Measurements from ENCODE around the gene CMTR1.

Gene CMTR1

DNA sequence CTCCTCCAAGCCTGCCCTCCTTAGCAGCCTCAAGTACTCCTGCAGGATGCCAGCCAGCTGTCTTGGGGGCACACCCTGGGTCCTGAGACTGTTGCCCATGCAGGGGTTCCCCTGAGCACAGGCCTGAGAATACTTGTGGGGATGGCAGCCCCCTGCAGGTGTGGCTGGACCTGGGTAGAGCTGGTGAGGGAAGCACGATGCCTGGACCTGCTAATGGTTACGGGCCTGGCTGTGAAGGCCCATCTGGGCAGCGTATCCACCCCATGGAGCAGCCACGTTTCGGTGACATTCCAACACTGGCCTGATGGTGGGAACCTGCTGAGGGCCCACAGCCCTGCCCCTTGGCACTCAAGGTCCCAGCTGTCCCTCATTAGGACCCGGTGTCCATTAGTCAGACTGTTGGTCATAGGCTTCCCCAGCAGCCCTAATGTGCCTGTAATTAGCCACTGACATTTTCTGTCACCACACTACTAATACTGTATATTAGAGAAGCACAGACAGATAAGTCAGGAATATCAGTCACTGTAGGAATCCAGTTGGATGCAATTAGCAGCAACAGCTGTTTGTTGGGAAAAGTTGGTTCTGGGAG lies 46.3 kb downstream of the CMTR1 start:
- DNase-seq, result no peak

DNA sequence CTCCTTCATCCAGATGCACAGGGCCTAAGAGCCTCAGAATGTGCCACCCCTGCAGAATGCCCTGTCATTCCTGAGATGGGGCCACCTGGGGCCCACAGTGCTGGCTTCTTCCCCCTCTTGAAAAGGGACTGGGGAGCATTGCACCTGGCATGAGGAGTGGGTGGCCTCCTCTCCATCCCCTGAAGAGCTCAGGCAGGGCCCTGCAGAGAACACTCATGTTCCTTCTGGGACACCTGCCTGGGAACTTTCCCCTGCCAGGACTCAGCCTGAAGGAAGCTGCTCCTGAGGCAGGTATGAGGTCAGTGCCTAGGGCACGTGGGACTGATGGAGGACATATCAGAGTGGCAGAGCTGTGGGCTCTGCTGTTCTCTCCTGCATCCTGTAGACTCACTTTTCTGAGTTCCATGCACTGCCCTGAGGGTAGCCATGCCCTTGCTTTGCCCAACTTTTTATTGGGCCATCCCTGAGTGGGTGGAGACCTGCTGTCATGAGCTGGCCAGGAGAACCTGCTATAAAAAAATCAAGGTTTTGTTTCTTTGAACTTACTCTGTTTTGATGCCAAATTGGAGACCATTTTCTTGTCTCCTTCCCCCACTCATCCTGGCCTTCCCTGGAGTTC lies 47.2 kb downstream of the CMTR1 start:
- peak; percentile 52 for DNase-seq

DNA sequence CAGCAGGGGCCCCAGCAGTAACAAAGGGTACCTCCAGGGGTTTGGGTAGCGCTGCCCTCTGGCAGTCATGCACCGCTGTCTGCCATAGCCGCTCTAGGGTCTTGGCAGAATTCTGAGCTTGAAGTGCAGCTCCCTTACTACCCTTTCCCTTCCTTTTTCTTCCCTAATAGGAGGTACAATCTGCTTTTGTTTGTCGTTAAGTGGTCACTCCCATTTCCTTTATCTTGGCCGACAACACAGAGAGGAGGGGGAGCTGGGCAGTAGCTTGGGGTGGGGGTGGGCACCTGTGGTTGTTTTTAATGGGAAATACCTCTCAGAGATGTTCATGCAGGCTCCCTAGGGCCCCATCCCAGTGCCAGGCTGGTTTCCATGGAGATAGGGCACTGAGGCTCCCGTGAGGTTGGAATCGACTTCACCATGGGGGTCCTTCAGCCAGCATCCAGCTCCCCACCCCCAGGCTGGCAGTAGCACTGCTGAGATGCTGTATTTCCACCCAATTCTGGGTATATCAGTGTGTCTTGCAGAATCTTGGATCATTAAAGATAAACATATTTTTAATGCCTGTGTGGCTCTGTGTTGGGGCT lies 48.0 kb downstream of the CMTR1 start:
- no peak for DNase-seq

DNA sequence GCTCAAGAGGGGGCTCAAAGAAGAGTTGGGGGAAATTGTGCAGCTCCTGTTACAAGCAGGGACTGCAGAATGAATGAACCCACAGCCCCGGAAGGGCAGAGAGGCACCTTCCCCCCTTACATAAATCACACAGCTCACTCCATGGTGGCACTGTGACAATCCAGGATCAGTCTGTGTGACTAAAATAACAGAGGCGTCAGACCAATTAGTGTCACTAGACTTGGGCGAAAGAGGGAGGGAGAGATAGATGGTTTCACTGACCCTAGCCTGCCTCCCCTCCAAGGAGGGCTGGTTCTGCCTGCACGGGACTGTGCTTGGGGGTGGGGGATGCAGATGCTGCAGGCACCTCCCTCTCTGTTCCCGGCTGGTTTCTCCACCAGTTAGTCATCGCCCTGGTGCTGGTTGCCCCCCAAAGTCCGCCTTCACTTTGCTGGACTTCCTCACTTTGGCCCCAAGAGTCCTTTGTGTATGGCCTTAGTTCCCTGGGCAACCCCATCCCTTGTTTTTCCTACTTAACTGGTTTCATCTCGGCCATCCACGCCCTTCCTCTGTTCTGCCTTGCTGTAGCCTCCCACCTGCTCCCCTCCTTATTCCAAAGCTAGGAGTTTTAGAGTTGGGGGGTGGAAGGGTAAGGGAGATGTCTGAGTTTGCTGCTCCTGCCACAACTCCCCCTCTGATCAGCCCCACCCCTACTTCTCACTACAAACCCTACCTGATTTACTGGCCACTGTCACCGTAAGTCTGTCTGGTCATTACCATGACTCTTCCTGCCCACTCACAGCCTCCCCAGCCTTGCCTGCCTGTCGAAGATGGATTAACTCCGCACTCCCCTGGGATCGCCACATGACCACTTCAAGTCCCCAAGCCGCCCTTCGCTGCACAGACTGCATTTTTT lies 48.9 kb downstream of the CMTR1 start:
- peak; percentile 53 for DNase-seq

DNA sequence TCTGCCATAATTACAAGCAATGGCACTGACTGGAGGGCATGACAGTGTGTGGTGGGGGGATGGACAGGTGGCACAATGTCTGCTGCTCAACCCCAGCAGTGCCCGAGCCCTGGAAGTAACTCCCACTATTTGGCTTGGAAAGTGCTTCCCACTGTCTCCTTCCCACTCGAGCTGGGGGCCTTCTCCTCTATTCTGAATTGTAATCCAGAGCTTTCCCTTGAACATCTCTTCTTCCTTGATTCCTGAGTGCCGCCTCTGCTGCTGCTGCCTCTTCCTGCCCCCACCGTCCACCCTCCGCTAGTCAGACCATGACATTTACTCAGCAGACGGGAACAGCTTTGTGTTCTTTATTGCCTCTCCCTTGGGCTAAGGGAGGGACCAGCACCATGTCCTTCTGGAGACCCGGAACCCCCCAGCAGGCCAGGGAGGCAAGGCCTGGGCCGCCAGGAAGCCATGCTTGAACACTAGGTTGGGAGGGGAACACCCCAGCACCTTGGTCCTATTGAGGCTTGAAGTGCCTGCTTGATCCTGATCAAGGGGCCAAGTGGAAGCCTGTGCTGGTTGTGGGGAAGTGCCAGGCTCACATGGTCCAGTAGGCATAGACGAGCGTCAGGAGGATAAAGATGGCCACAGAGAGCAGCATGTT lies 49.7 kb downstream of the CMTR1 start:
- peak; percentile 54 for DNase-seq

DNA sequence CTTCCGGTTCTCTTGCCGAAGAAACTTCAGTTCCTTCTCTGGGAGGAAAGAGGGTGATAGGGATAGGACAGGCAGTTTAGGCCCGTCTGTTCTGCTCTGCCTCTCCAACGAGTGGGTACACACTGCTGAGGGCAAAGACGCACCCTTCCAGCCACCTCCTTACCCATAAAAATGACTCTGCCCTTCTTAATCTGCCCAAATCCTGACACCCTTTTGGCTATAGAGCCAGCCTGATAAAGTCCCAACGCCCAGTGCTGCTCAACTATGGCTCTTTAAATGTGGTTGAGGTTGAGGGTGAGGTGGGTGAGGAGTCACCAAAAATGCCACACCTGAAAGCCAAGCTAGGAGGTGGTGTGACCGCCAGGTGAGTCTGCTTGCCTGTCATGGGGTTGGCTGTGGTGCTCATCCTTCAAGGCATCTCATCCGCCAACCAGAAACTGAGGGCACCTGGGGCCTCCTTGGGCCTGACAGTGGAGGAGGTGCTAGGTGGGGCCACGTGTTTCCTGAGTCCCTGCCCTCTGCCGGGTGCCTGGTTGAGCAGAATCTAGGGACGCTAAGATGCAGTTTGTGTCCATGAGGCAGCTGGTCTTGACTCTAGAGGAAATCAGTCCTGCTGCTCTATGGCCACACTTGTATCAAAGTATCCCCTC lies 50.4 kb downstream of the CMTR1 start:
- DNase-seq, result peak; percentile 56

DNA sequence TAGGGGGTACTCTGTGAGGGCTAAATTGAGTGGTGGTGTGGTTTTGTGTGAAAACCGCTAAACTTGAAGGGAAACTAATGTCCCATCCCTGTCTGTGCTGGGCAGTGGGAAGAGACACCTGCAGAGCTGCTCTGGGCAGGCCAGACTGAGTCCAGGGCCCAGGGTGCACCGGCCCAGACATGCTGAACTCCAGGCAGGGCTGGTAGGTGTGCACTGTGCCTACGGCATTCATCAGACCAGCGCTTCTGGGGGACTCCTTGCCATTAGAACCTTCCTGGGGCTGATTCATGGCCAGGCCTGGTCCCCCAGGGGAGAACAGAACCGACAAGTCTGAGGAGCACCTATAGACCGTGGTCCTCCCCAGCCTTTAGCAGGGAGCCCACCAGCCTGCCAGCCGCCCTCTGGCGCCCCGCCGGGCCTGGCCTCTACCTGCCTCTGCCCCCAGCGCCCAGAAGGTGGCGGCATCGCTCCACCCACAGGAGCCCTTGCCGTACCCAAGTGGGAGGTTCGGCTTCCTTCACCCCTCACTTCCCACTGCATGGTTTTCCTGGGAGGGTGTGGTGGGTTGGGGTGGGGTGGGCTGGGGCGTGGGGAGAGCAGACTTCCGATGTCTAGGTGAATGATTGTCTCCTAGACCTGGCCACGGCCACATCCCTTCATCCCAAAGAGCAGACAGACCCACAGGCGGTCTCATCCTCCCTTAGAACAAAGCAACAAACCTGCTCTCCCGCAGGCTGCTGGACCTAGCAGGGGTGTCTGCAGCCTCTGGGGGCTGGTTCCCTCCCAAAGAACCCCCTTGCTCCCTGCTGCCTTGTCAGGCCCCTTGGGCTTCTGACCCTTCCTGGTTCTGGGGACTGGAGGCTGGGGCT lies 51.1 kb downstream of the CMTR1 start:
- peak; percentile 92 for DNase-seq

DNA sequence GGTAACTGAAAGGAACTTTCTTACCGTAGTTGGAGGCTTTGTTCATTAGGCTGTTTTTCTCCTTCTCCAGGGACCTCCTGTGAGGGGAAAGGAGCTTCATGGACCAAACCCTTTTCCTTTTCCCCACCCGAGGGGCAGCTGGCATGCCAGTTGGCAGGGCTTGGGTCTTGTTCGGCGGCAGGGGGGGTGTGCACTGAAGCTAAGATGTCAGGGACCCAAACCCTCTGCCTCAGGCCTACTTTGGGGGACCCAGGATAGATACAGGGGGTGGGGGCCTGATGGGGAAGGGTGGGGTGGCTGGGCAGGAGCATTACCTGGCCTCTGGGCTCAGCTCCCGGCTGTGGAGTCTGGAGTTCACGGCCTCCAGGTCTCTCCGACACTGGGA lies 51.8 kb downstream of the CMTR1 start:
- peak; percentile 57 for DNase-seq

DNA sequence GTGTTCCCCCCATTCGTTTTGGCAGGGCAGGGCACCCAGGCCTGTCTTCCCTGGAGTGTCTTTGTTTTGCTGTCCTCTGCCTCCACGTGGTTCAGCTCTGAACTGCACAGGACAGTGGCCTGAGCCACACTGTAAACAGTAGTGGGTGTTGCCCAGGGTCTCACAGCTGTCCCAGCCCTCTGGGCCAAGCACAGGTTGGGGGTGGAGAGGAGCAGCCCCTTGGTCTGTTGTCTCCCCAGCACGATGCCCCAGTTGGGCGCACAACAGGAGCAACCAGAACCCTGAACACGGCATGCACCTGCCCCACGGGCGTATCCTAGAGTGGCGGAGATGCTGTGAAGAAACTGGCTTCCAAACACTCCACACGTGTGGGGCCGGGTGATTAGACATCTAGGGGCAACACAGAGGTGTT lies 52.3 kb downstream of the CMTR1 start:
- DNase-seq, result no peak

DNA sequence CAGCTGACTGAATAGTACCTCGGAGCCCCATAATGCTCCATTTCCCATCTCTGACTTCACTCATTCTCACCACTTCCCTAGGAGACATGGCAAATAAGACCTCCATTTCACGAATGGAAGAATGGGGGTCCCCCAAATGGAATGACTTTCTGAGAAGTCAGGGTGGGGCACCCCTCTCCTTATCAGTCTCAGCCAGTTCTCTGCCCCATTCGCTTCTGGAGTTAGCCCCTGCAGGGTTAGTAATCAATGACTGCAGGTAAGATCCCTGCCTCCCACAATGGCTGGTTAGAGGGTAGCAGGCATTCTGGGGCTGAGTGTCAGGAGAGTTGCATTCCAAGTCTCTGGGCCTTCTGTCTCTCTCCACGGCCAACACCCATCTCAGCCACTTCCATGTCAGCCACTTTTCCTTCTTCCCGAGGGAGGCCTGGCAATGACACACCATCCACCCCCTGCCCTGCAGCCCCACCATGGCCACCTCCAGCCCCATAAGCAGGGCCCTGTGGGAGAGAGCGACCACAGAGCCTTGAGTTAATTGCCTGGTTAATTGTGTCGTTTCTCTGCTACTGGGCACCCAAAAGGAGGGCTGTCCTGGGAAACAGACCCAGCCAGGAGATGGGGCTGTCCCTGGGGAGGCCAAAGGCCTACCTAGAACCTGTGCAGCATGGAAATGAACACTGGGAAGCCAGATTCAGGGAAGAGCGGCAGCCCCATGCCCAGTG lies 53.3 kb downstream of the CMTR1 start:
- peak; percentile 51 for DNase-seq

DNA sequence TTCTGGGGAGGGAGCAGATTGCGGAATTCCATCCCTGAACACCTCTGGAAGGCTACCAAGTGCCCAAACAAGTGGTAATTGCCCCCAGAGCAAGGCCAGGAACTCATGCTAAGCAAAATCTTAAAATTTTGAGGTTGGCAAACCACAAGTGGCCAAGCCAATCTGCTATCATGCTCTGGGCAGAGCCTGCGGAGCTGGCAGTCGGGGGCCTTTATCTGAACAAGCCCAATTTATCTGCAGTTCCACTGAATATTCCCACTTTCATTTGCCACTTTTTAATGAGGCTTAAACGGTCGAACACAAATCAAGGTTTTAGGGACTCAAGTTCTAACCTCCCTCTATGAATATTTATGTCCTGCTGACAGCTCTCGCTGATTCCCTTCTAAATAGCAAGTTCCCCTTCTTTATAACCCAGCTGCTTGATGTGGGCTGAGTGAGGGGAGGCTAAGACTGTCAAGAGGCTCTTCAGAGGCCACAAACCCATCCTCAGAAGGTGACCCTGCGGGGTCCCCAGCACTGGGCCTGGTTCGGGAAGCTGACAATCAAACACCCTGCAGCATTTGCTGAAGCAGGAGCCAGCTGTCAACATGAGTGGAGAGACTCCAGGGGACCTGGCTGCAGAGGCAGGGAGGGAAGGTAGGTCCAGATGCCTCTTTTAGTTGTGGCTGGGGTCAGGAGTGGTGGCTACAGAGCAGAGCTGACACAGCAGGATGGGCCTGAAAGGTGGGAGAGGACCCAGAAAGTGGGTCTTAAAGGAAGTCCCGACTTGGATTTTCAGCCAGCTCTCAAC lies 54.8 kb downstream of the CMTR1 start:
- DNase-seq, result no peak

DNA sequence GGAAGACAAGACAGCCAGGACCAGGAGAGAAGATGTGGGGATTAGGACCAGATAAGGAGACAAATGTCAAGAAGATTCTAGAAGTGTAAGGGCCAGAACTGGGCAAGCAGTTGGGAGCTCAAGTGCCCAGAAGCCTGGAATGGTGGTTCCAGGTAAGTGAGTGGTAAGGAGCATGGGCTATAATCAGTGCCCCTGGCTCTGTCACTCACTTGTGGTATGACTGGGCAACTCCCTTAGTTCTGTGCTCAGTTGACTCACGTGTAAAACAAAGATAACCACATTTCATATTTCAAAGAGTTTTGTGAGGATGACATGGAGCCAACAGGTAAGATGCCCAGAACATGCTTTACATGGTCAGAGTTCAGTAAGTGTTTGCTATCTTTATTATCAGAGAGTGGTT lies 55.5 kb downstream of the CMTR1 start:
- no peak for DNase-seq

DNA sequence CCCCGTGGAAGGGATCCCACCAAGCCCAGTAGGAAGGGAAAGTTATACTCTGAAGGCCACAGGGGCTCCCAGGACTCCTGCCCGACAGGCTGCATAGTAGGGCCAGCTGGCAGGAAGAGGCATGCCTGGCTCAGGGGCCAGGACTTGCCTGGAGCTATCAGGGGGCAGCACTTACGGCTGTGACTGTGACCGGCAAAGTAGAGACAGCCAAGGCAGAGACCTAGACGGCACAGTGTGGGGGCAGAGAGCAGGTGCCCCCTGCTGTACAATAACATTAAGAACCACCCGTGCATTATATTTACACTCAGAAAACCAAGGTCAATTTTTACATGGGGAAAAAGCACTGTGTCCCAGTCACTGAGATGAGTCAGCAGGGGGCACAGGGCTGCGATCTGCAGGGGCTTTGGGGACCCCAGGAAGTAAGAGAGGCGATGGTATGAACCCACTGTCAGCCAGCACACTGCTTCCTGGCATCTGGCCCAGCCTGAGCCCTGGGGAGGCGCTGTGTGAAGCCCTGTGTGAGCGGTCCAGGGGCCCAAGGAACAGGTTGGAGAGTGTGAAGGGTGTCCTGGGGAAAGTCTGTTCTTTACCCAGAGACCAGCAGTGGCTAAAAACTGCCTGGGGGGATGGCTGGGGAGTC lies 56.8 kb downstream of the CMTR1 start:
- DNase-seq, result peak; percentile 76

DNA sequence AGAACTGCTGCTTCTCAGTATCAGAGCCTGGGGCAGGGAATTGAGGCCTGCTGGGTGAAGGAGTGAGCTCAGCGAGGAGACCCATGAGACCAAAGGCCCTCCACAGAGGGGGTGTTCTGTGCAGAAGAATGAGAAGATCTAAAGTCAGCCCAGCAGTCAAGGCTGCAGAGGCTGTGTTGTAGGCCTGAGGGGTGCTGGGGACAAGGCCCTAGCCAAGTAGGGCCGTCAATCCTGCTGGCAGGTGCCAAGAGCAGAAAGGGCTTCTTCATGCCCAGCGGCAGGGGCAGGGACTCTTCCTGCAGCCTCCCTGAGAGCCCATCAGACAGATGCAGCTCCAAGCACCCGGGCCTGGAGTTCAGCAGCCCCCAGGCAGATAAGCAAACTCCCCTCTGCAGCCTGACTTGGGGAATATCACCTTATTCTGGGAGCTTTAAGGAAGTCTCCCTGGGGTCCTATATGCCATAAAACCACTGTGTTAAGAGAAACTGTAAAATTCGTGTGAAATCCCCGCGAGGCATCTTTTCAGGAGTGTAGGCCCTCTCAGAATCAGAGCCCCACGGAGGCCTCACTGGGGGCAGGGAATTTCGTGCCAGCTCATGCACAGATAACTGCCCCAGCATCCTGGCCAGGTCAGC lies 57.6 kb downstream of the CMTR1 start:
- DNase-seq, result no peak

DNA sequence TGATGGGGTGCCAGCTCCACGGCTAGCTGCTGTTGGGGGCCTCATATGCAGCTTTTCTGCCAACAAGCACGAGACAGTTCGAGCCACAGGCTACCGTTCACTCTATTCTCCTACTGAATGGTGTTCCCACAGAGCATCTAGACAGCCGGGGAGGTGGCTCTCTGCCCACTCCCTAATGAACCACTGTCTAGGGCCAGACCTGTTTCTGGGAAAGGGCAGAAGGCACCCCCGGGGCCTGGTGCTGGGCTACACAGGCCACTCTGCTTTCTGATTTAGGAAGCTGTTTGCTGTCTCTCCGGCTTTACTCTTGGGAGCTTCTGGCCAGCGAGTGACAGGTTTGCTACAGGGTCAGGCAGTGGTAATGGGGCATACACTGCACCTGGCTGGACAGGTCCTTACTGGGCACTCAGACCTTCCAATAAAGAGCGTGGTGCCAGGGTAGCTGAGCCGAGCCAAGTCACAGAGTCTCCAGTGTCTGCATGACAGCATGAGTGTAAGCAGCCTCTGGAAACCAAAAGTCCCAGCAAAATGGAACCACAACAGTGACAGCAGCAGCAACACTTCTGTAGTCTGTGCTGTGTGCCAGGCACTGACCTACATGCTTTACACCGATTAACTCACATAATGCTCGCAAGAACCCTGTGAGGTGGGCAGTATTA lies 58.3 kb downstream of the CMTR1 start:
- no peak for DNase-seq

DNA sequence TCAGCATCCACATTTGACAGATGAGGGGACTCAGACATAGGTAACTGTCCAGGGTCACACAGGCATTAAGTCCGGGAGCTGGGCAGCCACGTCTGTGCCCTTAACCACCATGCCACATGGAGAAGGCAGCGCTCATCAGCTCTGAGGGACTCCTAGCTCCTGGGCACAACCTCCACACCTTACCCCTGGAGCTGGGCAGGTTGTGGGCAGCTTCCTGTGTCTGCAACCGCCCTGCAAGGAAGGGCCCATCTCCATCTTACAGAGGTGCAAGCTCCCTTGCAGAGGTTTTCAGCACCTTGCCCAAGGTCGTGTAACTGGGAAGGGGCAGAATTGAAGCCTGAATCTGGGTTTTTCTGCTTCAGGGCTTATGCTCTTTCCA lies 58.8 kb downstream of the CMTR1 start:
- DNase-seq, result no peak

DNA sequence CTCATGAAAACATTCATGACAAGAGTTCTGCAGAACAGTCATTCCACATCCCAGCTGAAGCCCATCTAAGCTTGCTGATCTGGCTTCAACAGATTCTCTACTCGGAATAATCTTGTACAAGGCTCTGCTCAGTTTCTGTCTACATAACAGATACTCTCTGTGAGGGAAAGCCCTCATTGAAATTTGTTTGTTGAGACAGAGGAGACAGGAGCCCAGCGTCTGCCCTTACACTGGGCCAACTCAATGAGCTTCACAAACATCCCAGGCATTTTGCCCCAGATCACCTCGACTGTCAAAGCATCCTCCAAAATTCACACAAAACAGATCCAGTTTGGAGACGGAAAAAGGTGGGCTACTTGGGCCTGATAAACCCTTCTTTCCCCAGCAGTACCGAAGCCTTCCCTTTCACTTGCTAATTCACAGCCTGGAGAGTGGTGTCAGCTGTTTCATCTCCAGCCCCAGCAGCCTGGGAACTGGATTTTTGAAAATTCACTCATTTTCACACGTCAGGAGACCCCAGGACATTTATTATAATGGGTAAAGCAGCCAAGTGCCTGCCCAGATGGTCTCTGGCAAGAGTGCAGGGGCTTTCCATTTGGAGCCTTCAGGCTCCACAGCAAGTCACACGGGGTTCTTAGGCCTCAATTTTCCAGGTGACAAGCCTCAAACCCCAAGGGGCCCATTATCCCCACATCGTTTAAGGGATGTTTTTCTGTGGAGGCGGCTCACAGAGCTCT lies 59.4 kb downstream of the CMTR1 start:
- DNase-seq, result no peak
